Measurements from ENCODE around the gene CIAO2B. TPM values are rescaled to one million over a fixed set of nuclear protein-coding genes. Genes with fewer than 3 reads are reported as not detected.

The CIAO2B gene
- total RNA-seq, 1 donor from 2014 or later = 165 TPM

- peaks cover 25% of the 10 kb centered on the region for H3K4me1 Mint-ChIP-seq (ENCODE audit: low read depth)
- no peak for DNase-seq (ENCODE audit: low spot score)
- peaks cover 41% of the 10 kb centered on the region for H3K36me3 Mint-ChIP-seq (ENCODE audit: low read depth)
- no peaks in the 10 kb centered on the region for H3K27me3 Mint-ChIP-seq (ENCODE audit: low read depth)
- no peaks in the 10 kb centered on the region for H3K9me3 Mint-ChIP-seq
- H3K27ac Mint-ChIP-seq = no peak overlapping the region
- H3K4me3 Mint-ChIP-seq (ENCODE audit: low read depth) = no peak overlapping the region
- intact Hi-C loops (cut with micrococcal nuclease) = no loop called here
These were observed 42.8 kb downstream of the CIAO2B start for GRCh38 chr16:66891360-66891759.

- intact Hi-C loops (cut with micrococcal nuclease) = no loop called here
- Mint-ChIP-seq H3K9me3 (no peaks in the 10 kb centered on the region), H3K27ac (no peak overlapping the region), H3K4me3 (ENCODE audit: low read depth) (no peak overlapping the region), H3K4me1 (ENCODE audit: low read depth) (peaks cover 25% of the 10 kb centered on the region), H3K36me3 (ENCODE audit: low read depth) (peaks cover 44% of the 10 kb centered on the region), H3K27me3 (ENCODE audit: low read depth) (no peaks in the 10 kb centered on the region)
- DNase-seq (ENCODE audit: low spot score) = no peak
These were observed 43.4 kb downstream of the CIAO2B start for GRCh38 chr16:66890799-66891198.

GRCh38 chr16:66889622-66890021, 44.6 kb downstream of the CIAO2B start:
- Mint-ChIP-seq H3K9me3 (no peaks in the 10 kb centered on the region), H3K4me1 (ENCODE audit: low read depth) (peaks cover 30% of the 10 kb centered on the region), H3K27ac (no peak overlapping the region), H3K4me3 (ENCODE audit: low read depth) (no peak overlapping the region), H3K27me3 (ENCODE audit: low read depth) (no peaks in the 10 kb centered on the region), H3K36me3 (ENCODE audit: low read depth) (peaks cover 56% of the 10 kb centered on the region)
- DNase-seq (ENCODE audit: low spot score) = no peak
- intact Hi-C loops (cut with micrococcal nuclease) = no loop called here

GRCh38 chr16:66888647-66889615, 45.3 kb downstream of the CIAO2B start:
- intact Hi-C loops (cut with micrococcal nuclease) = no loop called here
- Mint-ChIP-seq H3K4me3 (ENCODE audit: low read depth) (no peak overlapping the region), H3K27me3 (ENCODE audit: low read depth) (no peaks in the 10 kb centered on the region), H3K36me3 (ENCODE audit: low read depth) (peaks cover 62% of the 10 kb centered on the region), H3K4me1 (ENCODE audit: low read depth) (peaks cover 28% of the 10 kb centered on the region), H3K27ac (no peak overlapping the region), H3K9me3 (no peaks in the 10 kb centered on the region)
- no peak for DNase-seq (ENCODE audit: low spot score)

- Mint-ChIP-seq H3K4me1 (ENCODE audit: low read depth) (peaks cover 31% of the 10 kb centered on the region), H3K27me3 (ENCODE audit: low read depth) (no peaks in the 10 kb centered on the region), H3K27ac (no peak overlapping the region), H3K36me3 (ENCODE audit: low read depth) (peaks cover 54% of the 10 kb centered on the region), H3K9me3 (no peaks in the 10 kb centered on the region), H3K4me3 (ENCODE audit: low read depth) (no peak overlapping the region)
- DNase-seq (ENCODE audit: low spot score) = no peak
- intact Hi-C loops (cut with micrococcal nuclease) = no loop called here
These were observed 47.3 kb downstream of the CIAO2B start for GRCh38 chr16:66886914-66887313.

- Mint-ChIP-seq H3K27ac (no peak overlapping the region), H3K4me3 (ENCODE audit: low read depth) (no peak overlapping the region), H3K27me3 (ENCODE audit: low read depth) (no peaks in the 10 kb centered on the region), H3K9me3 (no peaks in the 10 kb centered on the region), H3K4me1 (ENCODE audit: low read depth) (peaks cover 32% of the 10 kb centered on the region), H3K36me3 (ENCODE audit: low read depth) (peaks cover 52% of the 10 kb centered on the region)
- DNase-seq (ENCODE audit: low spot score) = no peak
- intact Hi-C loops (cut with micrococcal nuclease) = no loop called here
These were observed 47.9 kb downstream of the CIAO2B start for GRCh38 chr16:66886321-66886720.

- peaks cover 32% of the 10 kb centered on the region for H3K4me1 Mint-ChIP-seq (ENCODE audit: low read depth)
- H3K4me3 Mint-ChIP-seq (ENCODE audit: low read depth) = no peak overlapping the region
- intact Hi-C loops (cut with micrococcal nuclease) = no loop called here
- H3K36me3 Mint-ChIP-seq (ENCODE audit: low read depth) = peaks cover 49% of the 10 kb centered on the region
- H3K27ac Mint-ChIP-seq = no peak overlapping the region
- no peaks in the 10 kb centered on the region for H3K27me3 Mint-ChIP-seq (ENCODE audit: low read depth)
- H3K9me3 Mint-ChIP-seq = no peaks in the 10 kb centered on the region
- no peak for DNase-seq (ENCODE audit: low spot score)
These were observed 48.7 kb downstream of the CIAO2B start for GRCh38 chr16:66885491-66885890.

GRCh38 chr16:66882702-66883101, 51.5 kb downstream of the CIAO2B start:
- H3K36me3 Mint-ChIP-seq (ENCODE audit: low read depth) = peaks cover 35% of the 10 kb centered on the region
- no peak overlapping the region for H3K4me3 Mint-ChIP-seq (ENCODE audit: low read depth)

More at GRCh38 chr16:66882702-66883101, 51.5 kb downstream of the CIAO2B start:
- Mint-ChIP-seq H3K9me3 (no peaks in the 10 kb centered on the region), H3K4me1 (ENCODE audit: low read depth) (peaks cover 43% of the 10 kb centered on the region), H3K27ac (no peak overlapping the region), H3K27me3 (ENCODE audit: low read depth) (no peaks in the 10 kb centered on the region)
- intact Hi-C loops (cut with micrococcal nuclease) = loop anchor here (5.0 kb wide), 1 partner anchor 45 kb away; the partner anchor contains the start of gene RRAD
- no peak for DNase-seq (ENCODE audit: low spot score)

Other genes with a start within 250 kb of the CIAO2B start
- gene CMTM4, start 237.7 kb downstream of the CIAO2B start, total RNA-seq = 3.8 and 4.0 TPM in 2 replicates
- 54.6 and 62.7 TPM in 2 replicates for gene DYNC1LI2, start 182.8 kb downstream of the CIAO2B start, total RNA-seq
- gene TERB1, start 132.8 kb downstream of the CIAO2B start, total RNA-seq = 0.34 TPM in 1 of 2 replicates, not detected in the other
- 123 and 125 TPM in 2 replicates for gene NAE1, start 103.4 kb downstream of the CIAO2B start, total RNA-seq
- gene CA7, start 90.0 kb downstream of the CIAO2B start, total RNA-seq = 0.59 and 1.1 TPM in 2 replicates
- gene PDP2, start 53.9 kb downstream of the CIAO2B start, total RNA-seq = 40.6 and 40.7 TPM in 2 replicates
- not detected in 2 replicates for gene CDH16, start 15.5 kb downstream of the CIAO2B start, total RNA-seq
- 1.2 and 1.8 TPM in 2 replicates for gene RRAD, start 8.9 kb downstream of the CIAO2B start, total RNA-seq
- 35.3 and 36.8 TPM in 2 replicates for gene CES2, start 1.1 kb upstream of the CIAO2B start, total RNA-seq
- 9.4 and 10.6 TPM in 2 replicates for gene CES3, start 26.9 kb upstream of the CIAO2B start, total RNA-seq
- 29.8 and 30.1 TPM in 2 replicates for gene CES4A, start 54.2 kb upstream of the CIAO2B start, total RNA-seq
- gene CBFB, start 94.7 kb upstream of the CIAO2B start, total RNA-seq = 156 and 159 TPM in 2 replicates
- 17.4 and 17.8 TPM in 2 replicates for gene PHAF1, start 175.5 kb upstream of the CIAO2B start, total RNA-seq
- gene B3GNT9, start 216.6 kb upstream of the CIAO2B start, total RNA-seq = 5.0 and 5.1 TPM in 2 replicates
- gene TRADD, start 225.5 kb upstream of the CIAO2B start, total RNA-seq = 35.0 and 38.3 TPM in 2 replicates
- gene FBXL8, start 225.6 kb upstream of the CIAO2B start, total RNA-seq = 26.4 and 26.7 TPM in 2 replicates
- 33.4 and 33.9 TPM in 2 replicates for gene HSF4, start 230.3 kb upstream of the CIAO2B start, total RNA-seq
- 27.3 and 30.1 TPM in 2 replicates for gene NOL3, start 236.1 kb upstream of the CIAO2B start, total RNA-seq
- 57.1 and 59.5 TPM in 2 replicates for gene MATCAP1, start 249.6 kb upstream of the CIAO2B start, total RNA-seq

Measured in activated T-helper 2 cell treated with anti-CD3 and anti-CD28 coated beads, Interferon-gamma antibody, Interleukin-2, Interleukin-4, amounts not matched to agents 10 μg/mL and 5 μg/mL and 100 μg/mL, durations not matched to agents 14 hours and 24 hours and 36 hours (primary cell).